ENCODE measurements around the gene SIL1. TPM values are rescaled to one million over a fixed set of nuclear protein-coding genes. Genes with fewer than 3 reads are reported as not detected.
"Not testable (repeated sequence)": the region's sequence is repeated elsewhere in the genome, so short reads cannot be mapped to it uniquely, and the experiment has no call there.

SIL1 gene
- polyA plus RNA-seq, 3 donors = 25.4 to 35.1 (median 27.9) TPM

DNA sequence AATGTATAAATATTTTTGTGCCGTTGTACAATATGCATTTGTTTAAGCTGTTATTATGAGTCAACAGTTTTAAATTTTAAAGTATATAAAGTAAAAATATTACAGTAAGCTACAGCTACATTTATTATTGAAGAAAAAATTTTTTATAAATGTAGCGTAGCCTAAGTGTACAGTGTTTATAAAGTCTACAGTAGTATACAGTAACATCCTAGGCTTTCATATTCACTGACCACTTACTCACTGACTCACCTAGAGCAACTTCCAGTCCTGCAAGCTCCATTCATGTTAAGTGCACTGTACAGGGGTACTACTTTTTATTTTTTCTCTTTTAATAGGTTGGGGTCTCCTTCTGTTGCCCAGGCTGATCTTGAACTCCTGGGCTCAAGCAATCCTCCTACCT lies 30.6 kb downstream of the SIL1 start:
- Histone ChIP-seq H4K20me1 (ENCODE audit: insufficient read depth, low read length) (peaks cover 4% of the 10 kb centered on the region), H3K36me3 (replicated peaks in 1 of 2; ENCODE audit: control insufficient read depth in 1 of 2, insufficient read depth in 2 of 2, low read length in 2 of 2) (no peaks in the 10 kb centered on the region), H3K9ac (ENCODE audit: insufficient read depth, low read length, poor library complexity, severe bottlenecking) (no peak overlapping the region), H3K4me1 (ENCODE audit: control insufficient read depth in 1 of 2, insufficient read depth in 2 of 2, low read length in 2 of 2) (peaks cover 15% of the 10 kb centered on the region in 2 donors), H3K27ac (ENCODE audit: low read depth in 1 of 2, low read length in 2 of 2) (no peak overlapping the region), H3K27me3 (ENCODE audit: control insufficient read depth in 2 of 2, insufficient read depth in 2 of 2, low read length in 2 of 2) (no peaks in the 10 kb centered on the region), H3K4me2 (replicated peaks; ENCODE audit: extremely low read depth, low read length, poor library complexity, severe bottlenecking) (no peak overlapping the region), H3K9me3 (replicated peaks in 1 of 2; ENCODE audit: control insufficient read depth in 1 of 2, insufficient read depth in 1 of 2, low read length in 2 of 2) (peaks cover 0 to 5% of the 10 kb centered on the region in 2 donors), H2AFZ (ENCODE audit: insufficient read depth, low read depth, low read length, poor library complexity, severe bottlenecking) (no peak overlapping the region), H3K79me2 (ENCODE audit: insufficient read depth, low read length) (peaks cover 7% of the 10 kb centered on the region), H3K4me3 (replicated peaks in 1 of 3; ENCODE audit: low read depth in 2 of 3, low read length in 3 of 3) (no peak overlapping the region)
- Mint-ChIP-seq H3K4me1 (peaks cover 29% of the 10 kb centered on the region), H3K27ac (peak overlapping the region in 1 of 7 donors; percentile 60), H3K36me3 (peaks cover 10 to 18% of the 10 kb centered on the region in 2 donors), H3K4me3 (no peak overlapping the region), H3K9me3 (peaks cover 3 to 13% (median 11%) of the 10 kb centered on the region in 7 donors), H3K27me3 (ENCODE audit: low read depth in 3 of 3) (no peaks in the 10 kb centered on the region)
- no peak for DNase-seq
- TF ChIP-seq, protein P1, sequence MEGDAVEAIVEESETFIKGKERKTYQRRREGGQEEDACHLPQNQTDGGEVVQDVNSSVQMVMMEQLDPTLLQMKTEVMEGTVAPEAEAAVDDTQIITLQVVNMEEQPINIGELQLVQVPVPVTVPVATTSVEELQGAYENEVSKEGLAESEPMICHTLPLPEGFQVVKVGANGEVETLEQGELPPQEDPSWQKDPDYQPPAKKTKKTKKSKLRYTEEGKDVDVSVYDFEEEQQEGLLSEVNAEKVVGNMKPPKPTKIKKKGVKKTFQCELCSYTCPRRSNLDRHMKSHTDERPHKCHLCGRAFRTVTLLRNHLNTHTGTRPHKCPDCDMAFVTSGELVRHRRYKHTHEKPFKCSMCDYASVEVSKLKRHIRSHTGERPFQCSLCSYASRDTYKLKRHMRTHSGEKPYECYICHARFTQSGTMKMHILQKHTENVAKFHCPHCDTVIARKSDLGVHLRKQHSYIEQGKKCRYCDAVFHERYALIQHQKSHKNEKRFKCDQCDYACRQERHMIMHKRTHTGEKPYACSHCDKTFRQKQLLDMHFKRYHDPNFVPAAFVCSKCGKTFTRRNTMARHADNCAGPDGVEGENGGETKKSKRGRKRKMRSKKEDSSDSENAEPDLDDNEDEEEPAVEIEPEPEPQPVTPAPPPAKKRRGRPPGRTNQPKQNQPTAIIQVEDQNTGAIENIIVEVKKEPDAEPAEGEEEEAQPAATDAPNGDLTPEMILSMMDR (IDR thresholded peaks at IDR 0.05) = no peak
- no CpG with 5 or more reads among the region's 2 CpGs for whole genome bisulfite sequencing (ENCODE audit: insufficient coverage)
- intact Hi-C loops (cut with micrococcal nuclease) = no loop called here

DNA sequence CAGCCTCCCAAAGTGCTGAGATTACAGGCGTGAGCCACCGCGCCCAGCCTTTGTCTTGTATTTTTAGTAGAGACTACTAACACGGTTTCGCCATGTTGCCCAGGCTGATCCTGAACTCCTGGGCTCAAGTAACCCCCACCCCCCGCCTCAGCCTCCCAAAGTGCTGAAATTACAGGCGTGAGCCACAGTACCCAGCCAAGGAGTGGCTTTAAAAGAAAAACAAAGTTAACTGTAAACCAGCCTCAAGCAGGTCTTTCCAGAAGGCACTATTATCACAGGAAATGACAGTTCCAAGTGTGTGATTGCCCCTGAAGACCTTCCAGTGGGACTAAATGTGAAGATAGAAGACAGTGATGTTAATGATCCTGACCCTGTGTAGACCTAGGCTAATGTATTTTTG lies 31.1 kb downstream of the SIL1 start:
- Histone ChIP-seq H4K20me1 (ENCODE audit: insufficient read depth, low read length) (peaks cover 4% of the 10 kb centered on the region), H3K27me3 (ENCODE audit: control insufficient read depth in 2 of 2, insufficient read depth in 2 of 2, low read length in 2 of 2) (no peaks in the 10 kb centered on the region), H3K27ac (ENCODE audit: low read depth in 1 of 2, low read length in 2 of 2) (no peak overlapping the region), H3K4me2 (replicated peaks; ENCODE audit: extremely low read depth, low read length, poor library complexity, severe bottlenecking) (no peak overlapping the region), H3K9me3 (replicated peaks in 1 of 2; ENCODE audit: control insufficient read depth in 1 of 2, insufficient read depth in 1 of 2, low read length in 2 of 2) (peaks cover 0 to under 1% of the 10 kb centered on the region in 2 donors), H3K36me3 (replicated peaks in 1 of 2; ENCODE audit: control insufficient read depth in 1 of 2, insufficient read depth in 2 of 2, low read length in 2 of 2) (no peaks in the 10 kb centered on the region), H3K4me3 (replicated peaks in 1 of 3; ENCODE audit: low read depth in 2 of 3, low read length in 3 of 3) (no peak overlapping the region), H3K79me2 (ENCODE audit: insufficient read depth, low read length) (peaks cover 7% of the 10 kb centered on the region), H2AFZ (ENCODE audit: insufficient read depth, low read depth, low read length, poor library complexity, severe bottlenecking) (no peak overlapping the region), H3K9ac (ENCODE audit: insufficient read depth, low read length, poor library complexity, severe bottlenecking) (no peak overlapping the region), H3K4me1 (ENCODE audit: control insufficient read depth in 1 of 2, insufficient read depth in 2 of 2, low read length in 2 of 2) (peaks cover 15% of the 10 kb centered on the region in 2 donors)
- H3K9me3 Mint-ChIP-seq = peaks cover 3 to 8% (median 7%) of the 10 kb centered on the region in 7 donors
- TF ChIP-seq, protein P1 (IDR thresholded peaks at IDR 0.05) = no peak
- no peak overlapping the region for H3K4me3 Mint-ChIP-seq
- H3K36me3 Mint-ChIP-seq = peaks cover 10 to 17% of the 10 kb centered on the region in 2 donors
- peaks cover 29% of the 10 kb centered on the region for H3K4me1 Mint-ChIP-seq
- no peak overlapping the region for H3K27ac Mint-ChIP-seq
- intact Hi-C loops (cut with micrococcal nuclease) = no loop called here
- WGBS (ENCODE audit: insufficient coverage) = 96% methylated on average over 4 of the region's 7 CpGs
- H3K27me3 Mint-ChIP-seq (ENCODE audit: low read depth in 3 of 3) = no peaks in the 10 kb centered on the region
- no peak for DNase-seq

DNA sequence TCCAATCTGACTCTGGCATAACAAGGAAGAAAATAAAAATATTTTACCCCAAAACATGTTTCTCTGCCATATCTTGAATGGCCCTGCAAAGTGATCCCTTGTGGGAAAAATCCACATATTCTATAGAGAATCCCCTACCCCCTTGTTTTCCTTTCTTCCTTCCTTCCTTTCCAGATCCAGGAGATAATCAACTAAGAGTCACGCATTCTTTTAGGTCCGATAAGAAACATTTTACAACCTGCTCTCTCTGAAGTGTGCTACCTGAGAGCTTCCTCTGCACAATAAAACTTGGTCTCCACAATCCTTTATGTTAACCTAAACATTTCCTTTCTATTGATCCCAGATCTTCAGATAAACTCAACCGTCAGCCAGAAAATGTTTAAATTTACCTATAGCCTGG lies 33.3 kb downstream of the SIL1 start:
- H3K9me3 ChIP-seq (replicated peaks in 1 of 2; ENCODE audit: control insufficient read depth in 1 of 2, insufficient read depth in 1 of 2, low read length in 2 of 2); H3K9ac ChIP-seq (ENCODE audit: insufficient read depth, low read length, poor library complexity, severe bottlenecking); H3K27me3 ChIP-seq (ENCODE audit: control insufficient read depth in 2 of 2, insufficient read depth in 2 of 2, low read length in 2 of 2); H4K20me1 ChIP-seq (ENCODE audit: insufficient read depth, low read length); DNase-seq; H2AFZ ChIP-seq (ENCODE audit: insufficient read depth, low read depth, low read length, poor library complexity, severe bottlenecking); H3K79me2 ChIP-seq (ENCODE audit: insufficient read depth, low read length); H3K36me3 ChIP-seq (replicated peaks in 1 of 2; ENCODE audit: control insufficient read depth in 1 of 2, insufficient read depth in 2 of 2, low read length in 2 of 2); H3K27me3 Mint-ChIP-seq (ENCODE audit: low read depth in 3 of 3); H3K27ac ChIP-seq (ENCODE audit: low read depth in 1 of 2, low read length in 2 of 2); H3K4me2 ChIP-seq (replicated peaks; ENCODE audit: extremely low read depth, low read length, poor library complexity, severe bottlenecking); intact Hi-C loops (cut with micrococcal nuclease); H3K4me3 Mint-ChIP-seq; H3K27ac Mint-ChIP-seq; H3K9me3 Mint-ChIP-seq; H3K4me3 ChIP-seq (replicated peaks in 1 of 3; ENCODE audit: low read depth in 2 of 3, low read length in 3 of 3): not testable (repeated sequence)
- 97% methylated on average over 2 of the region's 3 CpGs for WGBS (ENCODE audit: insufficient coverage)
- Mint-ChIP-seq H3K36me3 (peaks cover 8 to 13% of the 10 kb centered on the region in 2 donors), H3K4me1 (peaks cover 32% of the 10 kb centered on the region)
- H3K4me1 ChIP-seq (ENCODE audit: control insufficient read depth in 1 of 2, insufficient read depth in 2 of 2, low read length in 2 of 2) = peaks cover 15% of the 10 kb centered on the region in 2 donors

All from CD14-positive monocyte (primary cell).